GM12878 (cell line): ENCODE measurements around the gene NFAT5. TPM values are rescaled to one million over a fixed set of nuclear protein-coding genes. Genes with fewer than 3 reads are reported as not detected.
"Not testable (repeated sequence)": the region's sequence is repeated elsewhere in the genome, so short reads cannot be mapped to it uniquely, and the experiment has no call there.

Source experiments
- ATAC-seq: fragments of 200-7000 bp; cut with Tn5 transposase; 3 replicates; pipeline ENCODE4 v1.9.1; 2020; ENCODE audit warnings: mild to moderate bottlenecking, moderate library complexity
- BruUV-seq: library from RNA; stranded (reverse); fragments of 400-500 nt; replicated peaks from 2 replicates; lab custom pipeline; 2021; lab: Mats Ljungman, UMichigan
- CTCF ChIA-PET: fragments of 300-600 bp; sonication (Branson Sonifier 250); formaldehyde crosslinking; extraction: SDS; loops from one replicate; lab custom pipeline; 2021; ENCODE audit warnings: inconsistent platforms; lab: Yijun Ruan, JAX
- POLR2A ChIA-PET: fragments of 350-600 bp; formaldehyde crosslinking; extraction: SDS; loops from one replicate; lab custom pipeline; 2021; ENCODE audit warnings: inconsistent platforms; lab: Charles Lee
- RAD21 ChIA-PET: fragments of 300-600 bp; sonication (Branson Sonifier 250); formaldehyde crosslinking; loops from one replicate; lab custom pipeline; 2023; ENCODE audit warnings: antibody characterized with exemption; ENCODE audit not compliant: unreplicated experiment; lab: Charles Lee
- SMC1A ChIA-PET: fragments of 300-600 bp; sonication (Branson Sonifier 250); formaldehyde crosslinking; loops from one replicate; lab custom pipeline; 2023; ENCODE audit not compliant: unreplicated experiment, uncharacterized antibody; lab: Charles Lee
- DNase-seq: peaks from one replicate; pipeline ENCODE4 v3.0.0-alpha.2; 2011; ENCODE audit warnings: low read depth, low spot score
- FAIRE-seq: peaks from 3 replicates; lab custom pipeline; 2011; peaks lifted over from hg19 to GRCh38; lab: Jason Lieb, UNC
- H2AFZ ChIP-seq: 2 replicates; pipeline ENCODE4 v1.6.0; 2011; ENCODE audit warnings: low read depth, low read length, control low read depth; ENCODE audit not compliant: control insufficient read depth
- H3K27ac ChIP-seq: 2 replicates; pipeline ENCODE4 v1.5.1; 2011; ENCODE audit warnings: control low read depth; ENCODE audit not compliant: control insufficient read depth, insufficient read depth
- H3K27me3 ChIP-seq, 2 experiments: replicated peaks in 1 of 2; 2 replicates each; pipeline versions ENCODE4 v1.6.0 to v1.6.1; 2011; ENCODE audit warnings: low read length in 1 of 2; ENCODE audit not compliant: control insufficient read depth in 2 of 2, insufficient read depth in 2 of 2
- H3K36me3 ChIP-seq, 2 experiments: 2 replicates each; pipeline ENCODE4 v1.5.1; 2011; ENCODE audit warnings: low read length in 1 of 2; ENCODE audit not compliant: control insufficient read depth in 2 of 2, insufficient read depth in 2 of 2
- H3K4me1 ChIP-seq: 2 replicates; pipeline ENCODE4 v1.6.1; 2011; ENCODE audit warnings: mild to moderate bottlenecking, low read length, moderate library complexity, mixed read lengths; ENCODE audit not compliant: control insufficient read depth, insufficient read depth
- H3K4me2 ChIP-seq: 2 replicates; pipeline ENCODE4 v1.6.0; 2011; ENCODE audit warnings: control low read depth; ENCODE audit not compliant: control insufficient read depth, insufficient read depth
- H3K4me3 ChIP-seq: fragments of 200-600 bp; sonication (generic); 2 replicates; pipeline ENCODE4 v1.5.1; 2016
- H3K79me2 ChIP-seq: 2 replicates; pipeline ENCODE4 v1.6.0; 2011; ENCODE audit warnings: low read length; ENCODE audit not compliant: control insufficient read depth, insufficient read depth
- H3K9ac ChIP-seq: 2 replicates; pipeline ENCODE4 v1.8.0; 2011; ENCODE audit warnings: low read length, control low read depth, mixed read lengths; ENCODE audit not compliant: control insufficient read depth, insufficient read depth
- H3K9me3 ChIP-seq: replicated peaks from 3 replicates; pipeline ENCODE4 v1.5.1; 2011; ENCODE audit warnings: mild to moderate bottlenecking, low read length; ENCODE audit not compliant: control insufficient read depth, insufficient read depth
- H4K20me1 ChIP-seq: 2 replicates; pipeline ENCODE4 v1.6.0; 2011; ENCODE audit not compliant: control insufficient read depth, insufficient read depth
- CBFB ChIP-seq: IDR thresholded peaks from 2 replicates; pipeline ENCODE4 v1.6.1; 2016; ENCODE audit warnings: antibody characterized with exemption, low read depth
- CHD2 ChIP-seq: IDR thresholded peaks from 2 replicates; pipeline ENCODE4 v1.6.1; 2011; ENCODE audit warnings: low read depth, low read length, improper control_type of control experiment, borderline replicate concordance
- EED ChIP-seq: sonication (generic); IDR thresholded peaks from 2 replicates; pipeline ENCODE4 v1.6.1; 2016; ENCODE audit warnings: antibody characterized with exemption, low read depth
- HCFC1 ChIP-seq: fragments of 150-350 bp; IDR thresholded peaks from 2 replicates; pipeline ENCODE4 v1.6.1; 2014; ENCODE audit warnings: low read length
- SMC3 ChIP-seq: IDR thresholded peaks from 2 replicates; pipeline ENCODE4 v1.6.1; 2011; ENCODE audit warnings: low read length, improper control_type of control experiment, borderline replicate concordance
- SUPT20H ChIP-seq: IDR thresholded peaks from 2 replicates; pipeline ENCODE4 v1.6.1; 2011; ENCODE audit warnings: low read depth, mild to moderate bottlenecking, low read length, moderate library complexity, borderline replicate concordance; ENCODE audit not compliant: control insufficient read depth
- TCF3 ChIP-seq: IDR thresholded peaks from 2 replicates; pipeline ENCODE4 v1.6.1; 2012; ENCODE audit warnings: low read depth, mild to moderate bottlenecking, low read length, borderline replicate concordance; ENCODE audit not compliant: insufficient read depth
- ZNF217 ChIP-seq: fragments of 450-650 bp; IDR thresholded peaks from 2 replicates; pipeline ENCODE4 v1.6.1; 2017; ENCODE audit warnings: antibody characterized with exemption, mild to moderate bottlenecking
- whole genome bisulfite sequencing: methylation state at CpG from one replicate; pipeline ENCODE4 v1.1.6; 2016; ENCODE audit warnings: low lambda C conversion rate; ENCODE audit not compliant: insufficient replicate concordance, insufficient coverage; ENCODE audit errors: missing lambda C conversion rate; 5-methylcytosine and 5-hydroxymethylcytosine counted together
- in situ Hi-C: fragments of 300-500 bp; cut with MboI; formaldehyde crosslinking; loops from 9 replicates; pipeline ENCODE4 v1.14.3; 2018; ENCODE audit warnings: mixed read lengths
- intact Hi-C: fragments of 100-400 bp; cut with micrococcal nuclease; formaldehyde crosslinking; loops from one replicate; pipeline ENCODE4 v1.14.2; 2022; ENCODE audit not compliant: unreplicated experiment
- polyA plus RNA-seq, 11 experiments: library from polyadenylated mRNA; depleted of rRNA in 4 of 11; unstranded in 6 of 11; stranded (reverse) in 5 of 11; fragments of >200 nt; fragmentation: Nextera tagmentation in 4 of 11; fragmentation: Illumina TruSeq in 1 of 11; extraction: Ambion mirVana in 4 of 11; extraction: Trizol in 1 of 11; gene quantifications; 1 replicate in 1 of 11; 2 replicates in 10 of 11; pipeline versions ENCODE4 v1.2.1 to v1.2.3, GENCODE V29; 2011 to 2016; ENCODE audit warnings: inconsistent platforms in 2 of 11, missing spikeins in 2 of 11, low read depth in 1 of 11
- total RNA-seq, 4 experiments: library from RNA; depleted of rRNA in 3 of 4; stranded (reverse); fragments of >200 nt in 3 of 4; fragmentation: Illumina TruSeq in 1 of 4; extraction: Trizol in 1 of 4; gene quantifications; 2 replicates each; pipeline versions ENCODE4 v1.2.1 to v1.2.3, GENCODE V29; 2013 to 2021
- TF ChIP-seq, protein P1 (sequence below): fragments of 450-650 bp; IDR thresholded peaks from 2 replicates; pipeline ENCODE4 v1.6.1; 2016; ENCODE audit warnings: mild to moderate bottlenecking

NFAT5 gene
- total and polyA plus RNA-seq, 10 of the 15 experiments (the other 5 are each of a cell fraction or from before 2014, with no cell fraction given), result 0.58 to 31.5 (median 12.7) TPM

GRCh38 chr16:69544088-69544487, 21.7 kb upstream of the NFAT5 start:
- 22% methylated on average over 3 of the region's 3 CpGs for WGBS
- Histone ChIP-seq H3K9me3 (no peaks in the 10 kb centered on the region), H3K79me2 (no peaks in the 10 kb centered on the region), H3K4me3 (no peak overlapping the region), H4K20me1 (no peaks in the 10 kb centered on the region), H3K4me2 (no peak overlapping the region), H3K27ac (no peak overlapping the region), H3K36me3 (no peaks in the 10 kb centered on the region), H2AFZ (no peak overlapping the region), H3K27me3 (no peaks in the 10 kb centered on the region), H3K4me1 (no peaks in the 10 kb centered on the region), H3K9ac (no peak overlapping the region)
- ChIA-PET POLR2A (no interaction called here), SMC1A (interaction anchor here (0.6 to 2.4 kb wide), 3 partner anchors 15 to 53 kb away, joined by 3 to 8 read pairs (median 3); no protein-coding TSS in a partner anchor), RAD21 (no interaction called here), CTCF (interaction anchor here (1.1 to 1.5 kb wide), 3 partner anchors 10 to 32 kb away, joined by 4 to 6 read pairs (median 4); no protein-coding TSS in a partner anchor)
- TF ChIP-seq SUPT20H (no peak), TCF3 (no peak), SMC3 (no peak), HCFC1 (no peak), CHD2 (no peak), EED (no peak), CBFB (no peak), ZNF217 (no peak)
- TF ChIP-seq, protein P1, sequence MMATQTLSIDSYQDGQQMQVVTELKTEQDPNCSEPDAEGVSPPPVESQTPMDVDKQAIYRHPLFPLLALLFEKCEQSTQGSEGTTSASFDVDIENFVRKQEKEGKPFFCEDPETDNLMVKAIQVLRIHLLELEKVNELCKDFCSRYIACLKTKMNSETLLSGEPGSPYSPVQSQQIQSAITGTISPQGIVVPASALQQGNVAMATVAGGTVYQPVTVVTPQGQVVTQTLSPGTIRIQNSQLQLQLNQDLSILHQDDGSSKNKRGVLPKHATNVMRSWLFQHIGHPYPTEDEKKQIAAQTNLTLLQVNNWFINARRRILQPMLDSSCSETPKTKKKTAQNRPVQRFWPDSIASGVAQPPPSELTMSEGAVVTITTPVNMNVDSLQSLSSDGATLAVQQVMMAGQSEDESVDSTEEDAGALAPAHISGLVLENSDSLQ, result no peak
- BruUV-seq, result no TSS peak
- in situ Hi-C loops (no loop called here), intact Hi-C loops (no loop called here)
- DNase-seq, result no peak
- no peak for FAIRE-seq
- no peak for ATAC-seq

GRCh38 chr16:69546663-69547062, 19.1 kb upstream of the NFAT5 start:
- H3K79me2 ChIP-seq, SMC1A ChIA-PET, CTCF ChIA-PET, H2AFZ ChIP-seq, intact Hi-C loops, in situ Hi-C loops, DNase-seq, H3K4me2 ChIP-seq, ATAC-seq, RAD21 ChIA-PET, H4K20me1 ChIP-seq, H3K9me3 ChIP-seq, H3K4me1 ChIP-seq, H3K4me3 ChIP-seq, H3K9ac ChIP-seq, H3K27ac ChIP-seq, BruUV-seq, FAIRE-seq, POLR2A ChIA-PET, H3K36me3 ChIP-seq, H3K27me3 ChIP-seq: not testable (repeated sequence)
- 96% methylated on average over 6 of the region's 6 CpGs for WGBS
